Measurements from ENCODE around the gene CELSR1.

The CELSR1 gene

DNA sequence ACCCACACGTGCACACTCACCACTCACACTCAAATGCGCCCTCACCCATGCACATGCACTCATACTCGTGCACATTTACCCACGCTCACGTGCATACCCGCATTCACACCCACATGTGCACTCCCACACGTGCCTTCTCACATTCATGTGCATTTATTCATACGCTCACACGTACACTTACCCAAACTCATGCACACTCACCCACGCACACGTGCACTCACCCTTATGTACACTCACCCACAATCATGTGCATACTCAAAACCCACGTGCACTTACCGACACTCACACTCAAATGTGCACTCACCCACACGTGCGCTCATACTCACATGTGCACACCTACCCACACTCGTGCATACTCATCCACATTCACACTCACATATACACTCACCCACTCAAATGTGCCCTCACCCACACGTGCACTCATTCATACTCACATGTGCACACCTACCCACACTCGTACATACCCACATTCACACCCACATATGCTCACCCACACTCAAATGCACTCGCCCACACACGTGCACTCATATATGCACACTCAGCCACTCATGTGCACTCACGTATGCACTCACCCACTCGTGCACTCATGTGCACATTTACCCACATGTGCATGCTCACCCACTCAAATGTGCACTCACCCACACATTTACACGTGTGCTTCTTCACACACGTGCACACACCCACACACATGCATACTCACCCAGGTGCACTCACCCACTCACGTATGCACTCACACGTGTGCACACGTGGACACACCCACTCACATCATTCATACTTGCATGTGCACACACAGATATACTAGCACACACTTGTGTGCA, 117.5 kb downstream of the CELSR1 start:
- H3K27ac Mint-ChIP-seq: no peak overlapping the region
- no peaks in the 10 kb centered on the region for H3K27me3 Mint-ChIP-seq
- no peaks in the 10 kb centered on the region for H3K9me3 Mint-ChIP-seq
- H3K4me1 Mint-ChIP-seq (ENCODE audit: low read depth): no peaks in the 10 kb centered on the region
- H3K36me3 Mint-ChIP-seq (ENCODE audit: low read depth): no peaks in the 10 kb centered on the region
- H3K4me3 Mint-ChIP-seq: no peak overlapping the region

DNA sequence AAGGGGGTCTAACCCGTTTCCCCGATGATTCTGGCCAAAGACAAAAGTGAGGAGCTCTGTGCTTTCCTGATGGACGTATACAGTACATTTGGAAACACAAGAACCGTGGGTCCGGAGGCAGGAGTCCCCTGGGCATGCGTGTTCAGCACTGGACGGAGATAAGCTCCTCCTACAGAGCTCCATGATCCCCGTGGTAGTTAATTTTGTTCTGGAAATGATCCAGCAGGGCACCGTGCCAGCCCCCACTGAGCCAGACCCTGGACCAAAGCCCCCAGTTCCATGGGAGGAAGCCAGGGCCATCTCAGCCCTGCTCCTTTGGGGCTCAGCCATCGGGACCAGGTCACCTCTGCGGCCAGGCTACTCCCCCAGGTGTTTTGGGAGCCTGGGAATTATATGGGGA, 118.6 kb downstream of the CELSR1 start:
- Mint-ChIP-seq H3K36me3 (ENCODE audit: low read depth) (no peaks in the 10 kb centered on the region), H3K4me3 (no peak overlapping the region), H3K27ac (no peak overlapping the region), H3K4me1 (ENCODE audit: low read depth) (no peaks in the 10 kb centered on the region), H3K9me3 (no peaks in the 10 kb centered on the region), H3K27me3 (no peaks in the 10 kb centered on the region)

DNA sequence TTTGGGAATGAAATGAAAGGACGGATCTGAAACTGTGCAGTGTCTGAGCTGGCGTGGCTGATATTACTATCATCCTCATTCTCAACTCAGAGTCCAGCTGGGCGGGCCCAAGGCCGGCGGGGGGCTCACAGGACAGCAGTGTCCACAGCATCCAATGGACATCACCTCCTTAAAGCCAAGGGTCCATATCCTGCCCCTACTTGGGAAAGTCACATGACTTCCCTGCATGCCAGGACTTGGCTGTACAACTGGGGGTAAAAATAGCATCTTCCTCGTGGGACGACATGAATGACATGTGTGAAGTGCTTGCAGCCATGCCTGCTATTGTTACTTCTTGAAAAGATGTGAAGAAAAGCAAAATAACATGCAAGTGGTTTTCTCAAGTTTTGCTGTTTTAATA, 119.7 kb downstream of the CELSR1 start:
- Mint-ChIP-seq H3K9me3 (no peaks in the 10 kb centered on the region), H3K4me1 (ENCODE audit: low read depth) (no peaks in the 10 kb centered on the region), H3K36me3 (ENCODE audit: low read depth) (no peaks in the 10 kb centered on the region), H3K27ac (no peak overlapping the region), H3K4me3 (no peak overlapping the region), H3K27me3 (no peaks in the 10 kb centered on the region)

DNA sequence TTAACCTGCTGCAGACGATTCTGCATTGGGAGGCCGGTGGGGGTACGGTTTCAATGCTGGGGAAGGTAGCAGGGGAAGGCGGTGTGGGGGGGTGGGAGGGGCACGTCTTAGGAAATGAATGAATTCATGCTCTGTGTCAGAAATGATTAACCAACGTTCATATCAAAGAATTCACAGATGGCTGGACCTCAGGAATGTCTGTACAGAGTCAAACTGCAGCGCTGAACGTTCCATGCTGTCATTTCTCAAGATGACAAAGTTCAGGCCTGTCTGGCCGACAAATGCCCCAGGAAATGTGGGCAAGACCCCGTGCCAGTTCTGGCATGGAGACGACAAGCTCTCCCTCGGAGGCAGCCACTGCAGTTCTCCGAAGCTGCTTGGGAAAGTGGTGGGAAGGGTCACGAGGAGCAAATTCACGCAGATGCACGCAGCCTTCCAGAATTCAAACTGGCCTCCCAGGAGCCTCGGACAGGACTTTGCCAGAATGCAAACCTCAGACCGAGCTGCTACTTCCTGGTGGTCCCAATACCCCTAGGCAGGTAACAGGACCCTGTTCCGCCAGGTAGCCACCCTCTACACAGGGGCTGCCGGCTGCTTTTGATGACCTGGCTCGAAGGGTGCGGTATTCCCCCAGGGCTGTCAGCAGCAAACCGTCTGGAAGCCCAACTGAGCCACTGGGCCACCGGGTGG, 120.4 kb downstream of the CELSR1 start:
- no peaks in the 10 kb centered on the region for H3K36me3 Mint-ChIP-seq (ENCODE audit: low read depth)
- H3K4me3 Mint-ChIP-seq: no peak overlapping the region
- no peaks in the 10 kb centered on the region for H3K27me3 Mint-ChIP-seq
- no peaks in the 10 kb centered on the region for H3K4me1 Mint-ChIP-seq (ENCODE audit: low read depth)
- H3K27ac Mint-ChIP-seq: no peak overlapping the region
- no peaks in the 10 kb centered on the region for H3K9me3 Mint-ChIP-seq

DNA sequence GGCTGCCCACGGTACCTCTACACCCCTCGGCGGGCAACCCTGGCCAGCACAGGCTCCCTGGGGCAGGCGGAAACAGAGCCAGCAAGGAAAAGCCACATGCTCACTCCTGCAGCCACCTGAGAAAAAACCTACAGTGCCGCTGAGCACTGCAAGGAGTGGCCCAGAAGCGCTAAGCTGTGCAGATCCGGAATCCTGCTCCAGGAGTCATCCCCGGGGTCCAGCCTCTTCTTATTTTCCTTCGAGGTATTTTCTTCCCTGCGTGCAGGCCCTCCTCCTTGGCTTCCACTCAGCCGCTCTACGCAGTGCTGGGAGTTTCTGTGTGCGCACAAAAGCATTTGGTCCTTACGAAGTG, 120.9 kb downstream of the CELSR1 start:
- no peaks in the 10 kb centered on the region for H3K9me3 Mint-ChIP-seq
- no peaks in the 10 kb centered on the region for H3K4me1 Mint-ChIP-seq (ENCODE audit: low read depth)
- no peaks in the 10 kb centered on the region for H3K36me3 Mint-ChIP-seq (ENCODE audit: low read depth)
- no peaks in the 10 kb centered on the region for H3K27me3 Mint-ChIP-seq
- no peak overlapping the region for H3K27ac Mint-ChIP-seq
- no peak overlapping the region for H3K4me3 Mint-ChIP-seq

DNA sequence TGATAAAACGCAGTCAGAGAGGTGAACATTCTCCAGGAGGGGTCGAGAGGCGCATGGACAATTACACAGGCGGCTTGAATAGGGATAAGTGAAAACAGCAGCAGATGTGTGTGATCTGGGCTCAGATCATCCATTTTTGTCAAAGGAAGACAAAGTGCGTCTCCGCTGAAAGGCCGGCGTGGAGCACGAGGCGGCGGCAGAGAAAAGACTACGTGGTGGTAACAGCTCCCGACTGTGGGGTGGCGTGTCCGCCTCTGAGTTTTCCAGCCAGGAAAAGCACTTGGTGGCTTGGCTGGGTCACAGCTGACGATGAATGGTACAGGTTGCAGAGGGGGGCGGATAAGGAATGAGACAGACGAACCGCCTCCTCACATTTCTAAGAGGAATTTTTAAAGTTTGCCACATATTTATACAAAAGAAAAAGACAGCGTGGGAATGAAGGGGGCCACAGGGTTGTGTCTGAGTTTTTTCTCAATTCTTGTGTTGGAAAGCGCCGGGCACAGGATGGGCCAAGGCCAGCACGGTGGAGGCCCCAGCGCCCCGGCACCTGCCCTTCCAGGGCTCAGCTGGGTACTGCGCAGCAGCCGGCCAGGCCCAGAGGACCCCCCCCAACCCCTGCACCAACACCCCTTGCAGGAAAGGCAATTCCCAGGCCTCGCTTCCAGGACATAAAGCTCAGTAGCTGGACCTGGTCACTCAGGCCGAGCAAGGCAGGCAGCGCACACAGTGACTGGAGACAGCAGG, 121.5 kb downstream of the CELSR1 start:
- H3K36me3 Mint-ChIP-seq (ENCODE audit: low read depth): no peaks in the 10 kb centered on the region
- no peaks in the 10 kb centered on the region for H3K9me3 Mint-ChIP-seq
- H3K27ac Mint-ChIP-seq: no peak overlapping the region
- H3K27me3 Mint-ChIP-seq: no peaks in the 10 kb centered on the region
- no peak overlapping the region for H3K4me3 Mint-ChIP-seq
- H3K4me1 Mint-ChIP-seq (ENCODE audit: low read depth): no peaks in the 10 kb centered on the region

DNA sequence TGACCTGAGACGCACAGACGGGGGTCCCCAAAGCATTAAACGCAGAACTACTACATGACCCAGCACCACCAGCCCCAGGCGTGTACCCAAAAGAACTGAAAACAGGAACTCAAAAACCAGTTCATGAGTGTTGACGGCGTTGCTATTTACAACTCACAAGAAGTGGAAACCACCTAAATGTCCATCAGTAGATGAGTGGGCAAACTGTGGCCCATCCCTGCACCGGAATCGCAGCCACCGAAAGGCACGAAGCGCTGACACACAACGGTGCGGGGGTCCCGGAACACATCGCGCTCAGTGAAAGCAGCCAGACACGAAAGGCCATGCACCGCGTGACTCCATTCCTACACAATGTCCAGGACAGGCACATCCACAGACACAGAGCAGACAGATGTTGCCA, 122.7 kb downstream of the CELSR1 start:
- Mint-ChIP-seq H3K27ac (no peak overlapping the region), H3K36me3 (ENCODE audit: low read depth) (no peaks in the 10 kb centered on the region), H3K9me3 (no peaks in the 10 kb centered on the region), H3K4me1 (ENCODE audit: low read depth) (no peaks in the 10 kb centered on the region), H3K4me3 (no peak overlapping the region), H3K27me3 (no peaks in the 10 kb centered on the region)

DNA sequence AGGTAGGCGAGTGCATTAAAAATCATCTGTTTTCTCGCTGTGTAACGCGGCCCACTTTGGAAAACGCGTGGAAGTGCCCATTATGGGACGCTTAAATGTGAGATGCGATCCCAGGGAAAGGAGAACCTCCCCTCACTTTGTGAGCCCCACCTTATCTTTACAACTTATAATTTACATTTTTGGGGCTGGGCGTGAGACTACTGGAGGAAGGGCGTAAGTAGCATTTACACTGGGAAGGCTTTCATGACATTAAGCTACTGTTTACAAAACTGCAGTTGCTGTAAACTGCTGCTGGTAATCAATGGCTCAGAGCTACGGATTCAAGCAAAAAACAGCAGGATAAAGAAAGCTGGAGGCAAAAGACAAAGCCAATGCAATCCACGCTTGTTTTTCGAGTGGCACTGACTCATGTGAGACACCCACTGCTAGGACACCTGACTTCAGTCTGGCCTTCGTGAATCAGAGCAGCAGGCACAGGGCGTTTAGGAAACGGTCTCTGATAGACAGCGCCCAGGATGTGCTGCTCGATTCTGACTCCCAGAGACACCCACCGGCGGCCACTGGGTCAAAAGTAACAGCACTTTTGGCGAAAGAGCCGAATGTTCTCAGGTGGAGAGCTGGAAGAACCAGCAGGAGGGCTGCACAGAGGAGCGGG, 123.6 kb downstream of the CELSR1 start:
- Mint-ChIP-seq H3K27ac (no peak overlapping the region), H3K4me3 (no peak overlapping the region), H3K27me3 (no peaks in the 10 kb centered on the region), H3K36me3 (ENCODE audit: low read depth) (no peaks in the 10 kb centered on the region), H3K9me3 (no peaks in the 10 kb centered on the region), H3K4me1 (ENCODE audit: low read depth) (no peaks in the 10 kb centered on the region)

DNA sequence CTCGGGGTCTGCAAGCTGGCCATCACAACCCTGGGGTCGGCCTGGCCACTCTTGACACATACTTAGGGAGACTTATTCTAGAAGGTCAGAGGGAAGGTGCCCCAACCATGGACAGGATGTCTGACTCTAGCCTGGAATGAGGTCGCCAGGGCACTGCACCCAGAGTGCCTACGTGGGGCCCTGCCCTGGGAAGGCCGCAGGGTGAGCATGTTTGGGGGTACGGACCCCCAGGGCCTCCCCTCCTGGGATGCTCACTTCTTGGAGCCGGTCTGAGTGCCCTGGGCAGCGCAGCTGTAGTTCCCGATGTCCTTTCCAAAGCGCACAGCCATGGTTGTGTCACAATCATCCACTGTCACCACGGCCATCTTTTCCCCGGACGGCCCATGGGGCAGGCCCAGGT, 126.1 kb downstream of the CELSR1 start:
- H3K4me3 Mint-ChIP-seq: no peak overlapping the region
- H3K4me1 Mint-ChIP-seq (ENCODE audit: low read depth): no peaks in the 10 kb centered on the region
- H3K9me3 Mint-ChIP-seq: no peaks in the 10 kb centered on the region
- no peaks in the 10 kb centered on the region for H3K27me3 Mint-ChIP-seq
- H3K36me3 Mint-ChIP-seq (ENCODE audit: low read depth): no peaks in the 10 kb centered on the region
- no peak overlapping the region for H3K27ac Mint-ChIP-seq

DNA sequence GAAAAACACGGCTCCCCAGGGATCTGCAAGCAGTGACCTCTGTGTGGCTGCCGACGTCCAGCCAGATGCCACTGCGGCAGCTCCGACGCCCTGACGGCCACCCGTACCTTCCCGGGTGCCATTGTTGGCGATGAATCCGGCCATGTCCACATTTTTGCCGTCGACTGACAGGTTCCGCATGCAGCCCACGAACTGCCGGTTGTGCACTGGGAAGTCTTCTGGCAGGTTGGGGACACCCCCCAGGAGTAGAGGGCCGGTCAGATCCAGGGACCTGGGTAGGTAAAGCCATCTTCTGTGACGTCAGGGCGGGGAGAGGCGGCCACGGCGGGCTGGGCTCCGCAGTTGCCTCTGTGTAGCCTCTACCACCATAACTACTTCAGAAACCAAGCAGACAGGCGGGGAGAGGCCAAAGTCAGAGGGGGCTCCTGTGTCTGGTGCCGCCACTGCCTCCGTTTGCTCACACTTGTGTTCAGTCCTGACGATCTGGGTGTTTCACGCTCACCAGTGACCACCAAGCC, 127.1 kb downstream of the CELSR1 start:
- Mint-ChIP-seq H3K4me1 (ENCODE audit: low read depth) (no peaks in the 10 kb centered on the region), H3K36me3 (ENCODE audit: low read depth) (no peaks in the 10 kb centered on the region), H3K4me3 (no peak overlapping the region), H3K27me3 (no peaks in the 10 kb centered on the region), H3K27ac (no peak overlapping the region), H3K9me3 (no peaks in the 10 kb centered on the region)

DNA sequence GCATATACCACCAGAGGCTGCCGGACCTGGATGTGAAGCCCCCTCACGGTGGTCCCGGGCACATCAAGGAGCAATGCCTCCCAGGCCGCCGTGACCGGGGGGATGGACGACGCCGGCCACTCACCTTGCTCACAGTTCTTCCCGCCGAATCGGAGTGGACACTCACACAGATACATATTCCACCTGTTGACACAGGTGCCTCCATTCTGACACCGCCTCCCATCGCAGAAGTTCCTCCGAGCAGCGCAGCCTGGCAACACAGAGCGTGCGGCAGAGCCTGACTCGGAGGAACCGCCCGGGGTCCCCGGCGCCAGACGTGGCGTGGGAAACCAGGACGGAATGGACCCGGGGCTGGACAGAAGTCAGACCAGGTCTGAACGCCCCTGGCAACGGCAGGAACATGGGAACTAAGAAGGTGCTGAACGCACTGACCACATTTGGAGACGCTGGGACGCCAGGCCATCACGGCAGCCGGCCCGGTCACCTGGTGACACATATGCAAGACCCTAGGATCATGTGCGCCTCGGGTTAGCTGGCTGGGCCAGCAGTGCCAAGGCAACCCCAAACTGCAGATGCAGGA, 127.7 kb downstream of the CELSR1 start:
- H3K27me3 Mint-ChIP-seq: no peaks in the 10 kb centered on the region
- H3K9me3 Mint-ChIP-seq: no peaks in the 10 kb centered on the region
- H3K36me3 Mint-ChIP-seq (ENCODE audit: low read depth): no peaks in the 10 kb centered on the region
- no peaks in the 10 kb centered on the region for H3K4me1 Mint-ChIP-seq (ENCODE audit: low read depth)
- no peak overlapping the region for H3K27ac Mint-ChIP-seq
- no peak overlapping the region for H3K4me3 Mint-ChIP-seq

DNA sequence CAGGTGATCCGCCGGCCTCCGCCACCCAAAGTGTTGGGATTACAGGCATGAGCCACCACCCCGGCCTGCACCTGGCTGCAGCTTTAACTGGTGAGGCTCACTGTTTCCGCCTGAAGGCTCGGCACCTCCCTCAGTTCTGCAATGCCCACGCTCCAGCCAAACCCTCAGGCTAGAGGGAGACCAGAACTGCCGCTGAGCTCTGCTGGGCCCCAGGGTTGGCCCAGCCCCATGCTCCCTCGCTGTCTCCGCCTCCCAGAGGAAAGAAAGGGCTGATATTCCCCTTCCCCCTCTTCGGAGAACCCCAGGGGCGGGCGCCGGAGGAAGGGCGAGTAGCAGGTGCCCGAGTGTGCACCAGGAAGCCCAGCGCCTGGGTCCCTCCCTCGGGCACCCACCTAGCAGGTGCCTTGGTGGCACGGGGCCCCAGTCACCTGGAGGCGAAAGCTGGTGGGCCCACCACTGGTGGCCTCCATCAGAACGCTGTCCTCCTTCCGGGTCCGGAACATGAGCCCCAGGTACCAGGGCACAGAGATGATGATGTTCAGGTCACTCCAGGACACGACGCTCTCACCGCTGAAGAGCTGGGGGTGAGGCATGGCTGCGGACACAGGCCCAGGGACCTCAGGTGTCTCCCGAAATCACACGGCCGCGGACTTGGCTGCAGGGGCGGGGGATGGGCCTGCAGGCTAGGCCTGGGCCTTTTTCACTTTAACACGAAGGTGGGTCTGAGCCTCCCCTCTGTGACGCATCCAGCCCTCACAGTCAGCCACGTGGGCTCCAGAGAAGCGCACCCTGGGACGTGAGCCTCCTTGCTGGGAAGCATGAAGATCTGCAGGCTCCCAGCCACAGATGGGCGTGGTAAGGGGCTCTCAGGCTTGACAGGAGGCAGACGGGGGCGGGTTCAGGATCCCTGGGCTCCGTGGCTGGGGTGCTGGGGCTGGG, 128.6 kb downstream of the CELSR1 start:
- Mint-ChIP-seq H3K36me3 (ENCODE audit: low read depth) (no peaks in the 10 kb centered on the region), H3K27me3 (no peaks in the 10 kb centered on the region), H3K9me3 (no peaks in the 10 kb centered on the region), H3K4me3 (no peak overlapping the region), H3K27ac (no peak overlapping the region), H3K4me1 (ENCODE audit: low read depth) (no peaks in the 10 kb centered on the region)

DNA sequence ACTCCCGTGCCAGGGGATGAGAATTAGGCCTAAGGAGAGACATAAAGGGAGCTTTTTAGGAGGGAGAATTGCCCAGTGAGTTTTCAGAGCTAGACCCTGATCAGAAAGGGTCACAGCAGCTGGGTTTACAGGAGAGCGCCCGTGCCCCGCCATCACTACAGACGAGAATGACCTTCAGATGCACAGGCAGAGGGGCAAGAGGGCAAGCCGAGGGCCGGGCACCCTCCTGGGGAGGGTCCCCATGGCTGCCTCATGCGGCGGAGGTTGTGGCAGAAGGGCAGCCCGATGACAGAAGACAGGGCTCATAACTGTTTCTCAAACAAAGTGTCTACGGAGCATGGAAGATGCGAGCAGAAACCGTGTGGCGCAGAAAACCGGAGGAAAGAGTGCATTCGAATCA, 129.7 kb downstream of the CELSR1 start:
- no peaks in the 10 kb centered on the region for H3K9me3 Mint-ChIP-seq
- no peak overlapping the region for H3K27ac Mint-ChIP-seq
- H3K4me1 Mint-ChIP-seq (ENCODE audit: low read depth): no peaks in the 10 kb centered on the region
- no peak overlapping the region for H3K4me3 Mint-ChIP-seq
- H3K27me3 Mint-ChIP-seq: no peaks in the 10 kb centered on the region
- no peaks in the 10 kb centered on the region for H3K36me3 Mint-ChIP-seq (ENCODE audit: low read depth)

DNA sequence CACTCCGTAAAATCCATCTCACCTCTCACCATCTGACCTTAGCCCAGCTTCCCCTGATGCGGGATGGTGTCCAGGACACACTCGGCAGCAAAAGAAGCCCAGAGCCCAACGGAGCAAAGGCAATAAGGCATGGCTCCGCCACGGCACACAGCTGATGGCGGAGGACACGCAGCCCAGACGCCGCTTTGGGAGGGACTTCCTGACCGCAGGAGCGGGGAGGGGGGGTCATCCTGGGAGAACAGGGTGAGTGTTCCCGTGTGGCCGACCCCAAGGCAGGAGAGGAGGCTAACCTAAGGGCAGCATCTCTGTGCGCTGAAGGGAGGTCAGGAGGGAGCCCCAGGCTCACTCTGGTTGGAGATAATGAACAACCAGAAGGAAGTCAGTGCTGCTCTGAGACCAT, 130.6 kb downstream of the CELSR1 start:
- H3K36me3 Mint-ChIP-seq (ENCODE audit: low read depth): no peaks in the 10 kb centered on the region
- no peak overlapping the region for H3K27ac Mint-ChIP-seq
- no peaks in the 10 kb centered on the region for H3K27me3 Mint-ChIP-seq
- H3K4me1 Mint-ChIP-seq (ENCODE audit: low read depth): no peaks in the 10 kb centered on the region
- H3K9me3 Mint-ChIP-seq: no peaks in the 10 kb centered on the region
- H3K4me3 Mint-ChIP-seq: no peak overlapping the region

Data from stimulated activated naive CD8-positive, alpha-beta T cell treated with anti-CD3 and anti-CD28 coated beads, Interleukin-15, Interleukin-2, amounts not matched to agents 100 ng/mL and 50 ng/mL, for 24 hours (primary cell).